HL-60 (cell line): Measurements from ENCODE around the gene ST6GAL1.
A peak's percentile ranks its signal among the peaks of the same experiment; 100 is the strongest.

Experiments used
- DNase-seq, 2 experiments: peaks; one replicate each; pipeline ENCODE4 v3.0.0-alpha.2; 2010 to 2020; ENCODE audit warnings: low read depth in 1 of 2, low spot score in 1 of 2
- H3K27ac ChIP-seq: fragments of 250-450 bp; sonication (Bioruptor Pico); replicated peaks from 2 replicates; pipeline ENCODE4 v1.5.1; 2020; ENCODE audit warnings: mild to moderate bottlenecking, moderate library complexity
- H3K27me3 ChIP-seq: fragments of 250-450 bp; sonication (Bioruptor Pico); 2 replicates; pipeline ENCODE4 v1.5.1; 2021; ENCODE audit warnings: mild to moderate bottlenecking, moderate library complexity; ENCODE audit not compliant: insufficient read depth, poor library complexity, severe bottlenecking
- H3K4me3 ChIP-seq: replicated peaks from 2 replicates; pipeline ENCODE4 v1.5.1; 2011; ENCODE audit warnings: mild to moderate bottlenecking, control low read depth, low read length; ENCODE audit not compliant: insufficient read depth
- GABPA ChIP-seq: IDR thresholded peaks from 2 replicates; pipeline ENCODE4 v1.6.1; 2012; ENCODE audit warnings: low read depth
- POLR2AphosphoS5 ChIP-seq: IDR thresholded peaks from 2 replicates; pipeline ENCODE4 v1.6.1; 2012; ENCODE audit warnings: low read depth
- SPI1 ChIP-seq: IDR thresholded peaks from 2 replicates; pipeline ENCODE4 v1.6.1; 2012; ENCODE audit warnings: low read depth, mild to moderate bottlenecking, borderline replicate concordance
- TF ChIP-seq, protein P1 (sequence below): IDR thresholded peaks from one replicate; pipeline ENCODE4 v1.5.1; 2011; ENCODE audit warnings: low read length, control low read depth, inconsistent platforms; ENCODE audit not compliant: insufficient read depth
- TF ChIP-seq, protein P2 (sequence below): IDR thresholded peaks from 2 replicates; pipeline ENCODE4 v1.6.1; 2012; ENCODE audit warnings: low read depth; ENCODE audit not compliant: insufficient replicate concordance

The ST6GAL1 gene

DNA sequence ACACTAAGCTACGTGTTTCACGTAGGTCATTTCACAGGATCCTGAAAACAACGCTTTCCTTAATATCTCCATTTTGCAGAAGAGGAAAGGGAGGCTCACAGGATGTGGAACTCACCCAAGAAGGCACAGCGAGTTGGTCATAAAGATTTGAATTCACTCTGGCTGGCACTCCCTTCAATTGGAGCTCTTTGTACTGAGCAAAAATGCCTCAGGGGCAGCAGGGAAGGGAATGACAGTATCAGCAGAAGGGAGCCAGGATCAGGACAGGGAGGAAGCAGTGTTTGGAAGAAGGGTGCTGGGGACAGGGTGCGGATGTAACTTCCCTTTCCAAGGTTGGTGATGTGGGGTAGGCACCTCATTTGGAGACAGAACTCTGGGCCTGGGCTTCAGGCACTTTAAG is 1.1 kb upstream of the ST6GAL1 start:
- TF ChIP-seq GABPA: no peak
- no peak for TF ChIP-seq POLR2AphosphoS5
- TF ChIP-seq SPI1: no peak
- TF ChIP-seq, protein P1, sequence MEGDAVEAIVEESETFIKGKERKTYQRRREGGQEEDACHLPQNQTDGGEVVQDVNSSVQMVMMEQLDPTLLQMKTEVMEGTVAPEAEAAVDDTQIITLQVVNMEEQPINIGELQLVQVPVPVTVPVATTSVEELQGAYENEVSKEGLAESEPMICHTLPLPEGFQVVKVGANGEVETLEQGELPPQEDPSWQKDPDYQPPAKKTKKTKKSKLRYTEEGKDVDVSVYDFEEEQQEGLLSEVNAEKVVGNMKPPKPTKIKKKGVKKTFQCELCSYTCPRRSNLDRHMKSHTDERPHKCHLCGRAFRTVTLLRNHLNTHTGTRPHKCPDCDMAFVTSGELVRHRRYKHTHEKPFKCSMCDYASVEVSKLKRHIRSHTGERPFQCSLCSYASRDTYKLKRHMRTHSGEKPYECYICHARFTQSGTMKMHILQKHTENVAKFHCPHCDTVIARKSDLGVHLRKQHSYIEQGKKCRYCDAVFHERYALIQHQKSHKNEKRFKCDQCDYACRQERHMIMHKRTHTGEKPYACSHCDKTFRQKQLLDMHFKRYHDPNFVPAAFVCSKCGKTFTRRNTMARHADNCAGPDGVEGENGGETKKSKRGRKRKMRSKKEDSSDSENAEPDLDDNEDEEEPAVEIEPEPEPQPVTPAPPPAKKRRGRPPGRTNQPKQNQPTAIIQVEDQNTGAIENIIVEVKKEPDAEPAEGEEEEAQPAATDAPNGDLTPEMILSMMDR: no peak
- TF ChIP-seq, protein P2, sequence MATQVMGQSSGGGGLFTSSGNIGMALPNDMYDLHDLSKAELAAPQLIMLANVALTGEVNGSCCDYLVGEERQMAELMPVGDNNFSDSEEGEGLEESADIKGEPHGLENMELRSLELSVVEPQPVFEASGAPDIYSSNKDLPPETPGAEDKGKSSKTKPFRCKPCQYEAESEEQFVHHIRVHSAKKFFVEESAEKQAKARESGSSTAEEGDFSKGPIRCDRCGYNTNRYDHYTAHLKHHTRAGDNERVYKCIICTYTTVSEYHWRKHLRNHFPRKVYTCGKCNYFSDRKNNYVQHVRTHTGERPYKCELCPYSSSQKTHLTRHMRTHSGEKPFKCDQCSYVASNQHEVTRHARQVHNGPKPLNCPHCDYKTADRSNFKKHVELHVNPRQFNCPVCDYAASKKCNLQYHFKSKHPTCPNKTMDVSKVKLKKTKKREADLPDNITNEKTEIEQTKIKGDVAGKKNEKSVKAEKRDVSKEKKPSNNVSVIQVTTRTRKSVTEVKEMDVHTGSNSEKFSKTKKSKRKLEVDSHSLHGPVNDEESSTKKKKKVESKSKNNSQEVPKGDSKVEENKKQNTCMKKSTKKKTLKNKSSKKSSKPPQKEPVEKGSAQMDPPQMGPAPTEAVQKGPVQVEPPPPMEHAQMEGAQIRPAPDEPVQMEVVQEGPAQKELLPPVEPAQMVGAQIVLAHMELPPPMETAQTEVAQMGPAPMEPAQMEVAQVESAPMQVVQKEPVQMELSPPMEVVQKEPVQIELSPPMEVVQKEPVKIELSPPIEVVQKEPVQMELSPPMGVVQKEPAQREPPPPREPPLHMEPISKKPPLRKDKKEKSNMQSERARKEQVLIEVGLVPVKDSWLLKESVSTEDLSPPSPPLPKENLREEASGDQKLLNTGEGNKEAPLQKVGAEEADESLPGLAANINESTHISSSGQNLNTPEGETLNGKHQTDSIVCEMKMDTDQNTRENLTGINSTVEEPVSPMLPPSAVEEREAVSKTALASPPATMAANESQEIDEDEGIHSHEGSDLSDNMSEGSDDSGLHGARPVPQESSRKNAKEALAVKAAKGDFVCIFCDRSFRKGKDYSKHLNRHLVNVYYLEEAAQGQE: no peak
- no peaks in the 10 kb centered on the region for H3K27me3 ChIP-seq
- no peak overlapping the region for H3K4me3 ChIP-seq
- DNase-seq: no peak
- H3K27ac ChIP-seq: no peak overlapping the region

DNA sequence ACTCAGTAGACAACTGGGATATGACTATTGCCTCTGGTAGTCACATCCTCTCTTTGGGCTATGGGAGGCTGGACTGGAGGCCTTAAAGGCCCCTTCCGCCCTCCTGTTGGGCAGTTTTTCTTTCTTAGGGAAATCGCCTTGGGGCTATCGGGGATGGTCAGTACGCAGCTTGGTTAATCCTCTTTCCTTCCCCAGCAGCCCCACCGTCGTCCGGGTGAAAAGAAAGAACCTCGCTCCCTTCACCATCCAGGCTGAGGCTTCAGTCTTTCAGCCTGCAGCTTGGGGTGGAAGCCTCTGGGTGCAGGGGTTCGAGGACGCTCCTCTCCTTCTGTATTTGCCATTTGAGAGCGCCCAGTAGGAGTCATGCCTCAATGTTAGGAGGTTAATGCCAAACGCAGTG is 641 bp upstream of the ST6GAL1 start:
- no peak overlapping the region for H3K27ac ChIP-seq
- H3K4me3 ChIP-seq: peak overlapping the region; percentile 69

DNA sequence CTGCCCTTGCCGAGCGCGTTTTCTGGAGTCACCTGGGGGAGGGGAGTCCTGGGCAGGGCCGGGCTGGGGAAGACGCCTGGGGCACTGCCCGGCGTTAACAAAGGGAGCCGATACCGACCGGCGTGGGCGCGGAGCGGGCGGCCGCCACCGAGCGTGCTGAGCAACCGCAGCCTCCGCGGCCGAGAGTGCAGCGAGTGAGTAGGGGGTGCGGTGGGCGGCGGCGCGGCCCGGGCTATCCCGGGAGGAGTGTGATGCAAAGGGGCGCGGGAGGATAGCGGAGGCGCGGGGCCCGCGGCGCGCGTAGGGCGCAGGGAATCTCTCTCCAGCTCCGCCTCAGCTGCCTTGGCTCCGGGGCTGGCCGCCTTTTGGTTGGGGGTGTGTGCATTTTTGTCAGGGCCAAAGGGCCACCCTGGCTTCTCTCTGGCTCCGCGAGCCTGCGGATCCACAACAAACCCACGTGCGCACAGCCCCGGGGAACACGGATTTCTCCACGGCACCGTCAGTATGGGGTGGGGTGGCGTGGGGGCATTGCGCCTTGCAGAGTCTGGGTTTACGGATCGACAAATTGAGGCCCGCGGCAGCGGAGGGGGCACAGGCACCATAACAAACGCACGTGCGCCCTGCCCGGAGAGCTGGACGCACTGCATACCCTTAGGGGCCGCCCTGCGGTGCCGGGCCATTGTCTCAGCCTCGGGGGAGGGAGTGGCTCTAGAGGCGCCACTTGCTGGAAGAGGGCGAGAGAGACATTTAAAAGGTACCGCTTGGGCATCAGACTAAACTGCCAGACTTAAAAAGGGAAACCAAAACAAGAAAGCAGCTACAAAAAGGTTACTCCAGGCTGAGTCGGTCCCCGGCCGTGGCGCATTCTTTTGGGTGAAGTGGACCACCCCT is 560 bp downstream of the ST6GAL1 start:
- no peaks in the 10 kb centered on the region for H3K27me3 ChIP-seq
- peak; percentile 58 to 87 for DNase-seq
- peak overlapping the region; percentile 75 for H3K27ac ChIP-seq

More for the DNA sequence above, 641 bp upstream of the ST6GAL1 start:
- no peaks in the 10 kb centered on the region for H3K27me3 ChIP-seq
- no peak for TF ChIP-seq POLR2AphosphoS5
- TF ChIP-seq SPI1: no peak
- no peak for TF ChIP-seq GABPA
- TF ChIP-seq, protein P1: no peak
- TF ChIP-seq, protein P2: no peak
- DNase-seq: no peak

More for the DNA sequence above, 560 bp downstream of the ST6GAL1 start:
- TF ChIP-seq, protein P2: peak; percentile 18
- TF ChIP-seq, protein P1: peak; percentile 9
- peak; percentile 28; the same call in 1 of the 2 replicates for TF ChIP-seq POLR2AphosphoS5
- no peak for TF ChIP-seq SPI1
- peak overlapping the region; percentile 69 for H3K4me3 ChIP-seq
